KBM-7 (cell line): ENCODE results near the gene ZPLD1.

Source experiments
- DNase-seq: peaks from one replicate; pipeline ENCODE4 v3.0.0-alpha.2; 2015
- in situ Hi-C: fragments of 300-500 bp; cut with MboI; formaldehyde crosslinking; loops from 2 replicates; pipeline ENCODE4 v1.14.3; 2020; ENCODE audit warnings: low sequenced_read_pairs, low pct_unique_long_range_greater_than_20kb, mixed read lengths

Gene ZPLD1

GRCh38 chr3:102511639-102512038, 76.8 kb downstream of the ZPLD1 start:
- in situ Hi-C loops: no loop called here
- no peak for DNase-seq

GRCh38 chr3:102512734-102513504, 78.1 kb downstream of the ZPLD1 start:
- no peak for DNase-seq
- in situ Hi-C loops: no loop called here

GRCh38 chr3:102514241-102514640, 79.4 kb downstream of the ZPLD1 start:
- in situ Hi-C loops: no loop called here
- DNase-seq: no peak

- in situ Hi-C loops: no loop called here
- DNase-seq: no peak
Measured at GRCh38 chr3:102521246-102521645, 86.4 kb downstream of the ZPLD1 start.

GRCh38 chr3:102525624-102526023, 90.8 kb downstream of the ZPLD1 start:
- in situ Hi-C loops: loop anchor here (25.0 kb wide), 1 partner anchor 288 kb away; no protein-coding TSS in a partner anchor
- DNase-seq: no peak

GRCh38 chr3:102526865-102527264, 92.0 kb downstream of the ZPLD1 start:
- in situ Hi-C loops: loop anchor here (25.0 kb wide), 1 partner anchor 290 kb away; no protein-coding TSS in a partner anchor
- DNase-seq: no peak

GRCh38 chr3:102528727-102529126, 93.9 kb downstream of the ZPLD1 start:
- in situ Hi-C loops: loop anchor here (25.0 kb wide), 1 partner anchor 291 kb away; no protein-coding TSS in a partner anchor
- no peak for DNase-seq
